ENCODE results near the gene INPP4A.

The INPP4A gene

DNA sequence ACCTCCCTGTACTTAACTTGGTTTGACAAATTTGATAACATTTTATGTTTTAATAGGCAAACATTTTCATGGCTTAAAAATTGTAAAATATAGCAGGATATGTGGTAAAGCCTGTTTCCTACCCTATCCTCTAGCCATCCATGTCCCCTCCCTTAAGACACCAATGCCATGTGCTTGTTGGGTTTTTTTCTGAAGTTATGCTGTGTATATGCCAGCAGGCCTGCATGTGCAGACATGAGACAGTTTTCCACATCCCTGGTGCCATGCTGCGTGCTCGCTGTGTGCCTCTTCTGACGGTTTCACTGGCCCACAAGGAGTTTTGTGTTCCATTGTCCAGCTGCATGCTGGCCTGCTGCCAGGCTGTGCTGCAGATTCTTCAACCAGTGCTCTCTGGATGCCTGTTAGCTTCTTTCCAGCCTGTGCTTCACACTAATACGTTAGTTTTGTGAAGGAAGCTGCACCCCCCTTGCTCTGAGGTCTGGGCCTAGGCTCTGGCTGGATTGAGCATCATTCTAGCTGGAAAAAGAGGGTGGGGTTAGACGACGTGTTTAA is 16.9 kb downstream of the INPP4A start:
- DNase-seq = no peak

- DNase-seq = no peak
These were observed 18.4 kb downstream of the INPP4A start for GRCh38 chr2:98463081-98463481.

DNA sequence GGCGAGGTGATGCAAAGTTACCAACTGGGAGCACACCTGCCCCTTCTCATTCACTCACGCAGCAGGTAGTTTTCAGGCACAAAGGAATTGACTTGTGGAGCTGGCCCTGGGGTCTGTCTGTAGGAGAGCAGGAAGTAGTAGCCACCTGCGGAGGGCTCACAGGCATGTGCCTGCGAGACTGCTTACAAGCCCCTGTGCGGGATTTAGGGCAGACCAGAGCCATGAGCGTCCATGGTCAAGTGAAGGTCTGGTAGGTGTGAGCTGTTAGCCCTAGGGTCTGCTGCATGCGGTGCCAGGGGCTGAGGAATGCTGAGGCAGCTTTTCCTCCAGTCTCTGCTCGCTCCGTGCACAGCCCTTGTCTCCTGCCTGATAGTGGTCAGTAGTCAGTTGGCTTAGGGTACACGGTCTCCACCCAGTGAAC is 18.9 kb downstream of the INPP4A start:
- DNase-seq = no peak

- no peak for DNase-seq
These were observed 19.5 kb downstream of the INPP4A start for GRCh38 chr2:98463988-98464771.

- DNase-seq = no peak
These were observed 20.2 kb downstream of the INPP4A start for GRCh38 chr2:98464772-98465310.

GRCh38 chr2:98465456-98466226 is 21.0 kb downstream of the INPP4A start:
- DNase-seq = peak; percentile 74

DNA sequence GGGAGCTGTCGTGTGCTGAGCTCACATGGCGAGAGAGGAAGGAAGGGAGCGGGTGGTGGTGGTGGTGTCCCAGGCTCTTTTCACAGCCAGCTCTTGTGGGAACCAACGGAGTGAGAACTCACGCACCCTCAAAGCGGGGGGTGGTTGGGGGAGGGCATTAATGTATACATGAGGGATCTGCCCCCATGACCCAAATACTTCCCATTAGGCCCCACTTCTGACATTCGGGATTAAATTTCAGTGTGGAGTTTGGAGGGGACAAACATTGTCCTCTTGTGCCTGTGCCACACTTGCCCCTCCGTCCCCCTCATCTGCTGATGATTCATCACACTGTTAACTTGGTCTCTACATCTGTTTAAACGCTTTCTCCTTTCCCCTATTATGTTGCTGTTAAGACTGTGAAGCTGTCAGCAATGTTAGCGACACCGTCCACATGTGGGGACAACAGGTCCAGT is 22.5 kb downstream of the INPP4A start:
- DNase-seq = no peak

- no peak for DNase-seq
These were observed 23.0 kb downstream of the INPP4A start for GRCh38 chr2:98467652-98468051.

DNA sequence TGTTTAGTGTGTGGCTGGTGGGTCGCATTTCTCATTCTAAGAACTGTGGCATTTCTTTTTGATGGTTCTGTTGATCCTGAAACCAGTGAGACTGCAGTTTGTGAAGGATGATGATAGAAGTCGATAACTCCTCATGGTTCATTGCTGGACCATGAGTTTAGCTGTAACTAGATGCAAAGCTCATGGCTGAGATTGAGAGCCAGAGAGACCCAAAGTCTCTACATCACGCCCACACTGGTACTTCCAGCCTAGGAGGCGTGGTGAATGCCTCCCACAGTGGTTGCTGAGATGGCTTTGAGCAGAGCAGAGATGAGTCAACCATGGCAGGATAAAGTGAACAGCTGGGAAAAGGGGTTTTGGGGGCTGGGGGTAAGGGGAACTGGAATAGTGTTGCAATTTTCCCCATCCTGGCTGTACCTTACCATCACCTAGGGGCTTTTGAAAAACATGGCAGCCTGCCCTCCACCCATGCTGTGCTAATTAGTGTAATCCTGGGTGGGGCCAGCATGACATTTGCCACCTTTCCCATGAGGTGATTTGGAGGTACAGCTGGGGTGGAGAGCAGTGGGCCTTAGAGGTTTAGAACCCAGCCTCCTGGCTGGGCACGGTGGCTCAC is 24.1 kb downstream of the INPP4A start:
- no peak for DNase-seq

GRCh38 chr2:98469862-98470544 is 25.3 kb downstream of the INPP4A start:
- DNase-seq = no peak

- DNase-seq = no peak
These were observed 26.2 kb downstream of the INPP4A start for GRCh38 chr2:98470851-98471255.

DNA sequence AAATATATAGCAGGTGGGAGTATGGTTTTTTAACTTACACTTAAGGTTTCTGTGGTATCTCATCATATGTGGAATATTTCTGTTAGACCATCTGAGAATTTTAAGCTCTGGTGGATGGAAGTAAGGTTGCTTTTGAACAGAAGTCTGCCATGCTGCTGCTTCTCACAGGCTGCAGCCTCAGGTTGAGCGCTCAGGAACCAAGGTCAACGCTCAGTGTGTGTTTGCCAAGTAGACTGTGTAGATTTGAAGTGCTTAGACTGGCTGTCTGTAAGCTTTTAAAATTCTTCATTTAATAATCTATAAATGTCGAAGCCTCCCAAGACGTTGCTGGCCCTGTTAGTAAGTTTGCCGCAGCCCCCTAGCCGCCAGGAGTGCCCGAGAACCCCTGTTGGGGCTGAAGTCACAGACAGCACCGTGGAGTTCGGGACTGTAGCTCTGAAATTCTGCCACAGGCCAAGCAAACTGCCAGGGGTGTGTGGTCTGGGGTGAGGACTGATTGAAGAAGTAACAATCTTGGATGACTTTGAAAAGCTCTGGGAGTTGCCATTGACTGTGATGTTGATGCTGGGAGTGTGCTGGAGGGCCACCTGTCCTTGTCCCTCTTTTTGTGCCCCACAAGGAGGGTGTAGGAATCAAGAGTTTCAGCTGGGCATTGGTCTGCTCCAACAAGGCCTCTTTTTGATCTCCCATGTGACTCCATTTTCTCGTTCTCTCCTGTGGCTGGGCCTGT is 26.9 kb downstream of the INPP4A start:
- DNase-seq = no peak

DNA sequence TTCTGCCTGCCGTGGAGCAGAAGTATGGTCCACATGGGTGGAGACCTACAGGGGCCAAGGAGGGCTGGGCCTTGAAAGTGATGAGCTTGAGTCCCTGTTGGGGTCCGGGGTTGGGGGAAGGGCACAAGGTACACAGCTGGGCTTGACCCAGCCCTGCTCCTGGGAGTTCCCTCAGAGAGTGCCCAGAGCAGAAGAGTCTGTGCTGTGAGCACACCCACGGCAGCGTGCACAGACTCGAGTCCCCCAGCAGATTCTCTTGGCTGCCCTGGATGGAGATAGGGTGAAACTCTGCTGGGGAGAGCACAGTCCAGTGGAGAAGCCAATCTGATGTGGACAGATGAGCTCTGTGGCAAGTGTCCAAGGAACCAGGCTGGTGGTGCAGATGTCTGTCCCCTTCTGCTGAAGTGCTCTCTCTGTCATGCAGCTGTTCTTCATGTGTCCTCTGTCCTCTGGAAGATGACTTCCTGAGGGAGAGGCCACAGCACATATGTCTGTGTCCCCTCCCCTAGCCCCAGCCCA is 27.5 kb downstream of the INPP4A start:
- no peak for DNase-seq

DNA sequence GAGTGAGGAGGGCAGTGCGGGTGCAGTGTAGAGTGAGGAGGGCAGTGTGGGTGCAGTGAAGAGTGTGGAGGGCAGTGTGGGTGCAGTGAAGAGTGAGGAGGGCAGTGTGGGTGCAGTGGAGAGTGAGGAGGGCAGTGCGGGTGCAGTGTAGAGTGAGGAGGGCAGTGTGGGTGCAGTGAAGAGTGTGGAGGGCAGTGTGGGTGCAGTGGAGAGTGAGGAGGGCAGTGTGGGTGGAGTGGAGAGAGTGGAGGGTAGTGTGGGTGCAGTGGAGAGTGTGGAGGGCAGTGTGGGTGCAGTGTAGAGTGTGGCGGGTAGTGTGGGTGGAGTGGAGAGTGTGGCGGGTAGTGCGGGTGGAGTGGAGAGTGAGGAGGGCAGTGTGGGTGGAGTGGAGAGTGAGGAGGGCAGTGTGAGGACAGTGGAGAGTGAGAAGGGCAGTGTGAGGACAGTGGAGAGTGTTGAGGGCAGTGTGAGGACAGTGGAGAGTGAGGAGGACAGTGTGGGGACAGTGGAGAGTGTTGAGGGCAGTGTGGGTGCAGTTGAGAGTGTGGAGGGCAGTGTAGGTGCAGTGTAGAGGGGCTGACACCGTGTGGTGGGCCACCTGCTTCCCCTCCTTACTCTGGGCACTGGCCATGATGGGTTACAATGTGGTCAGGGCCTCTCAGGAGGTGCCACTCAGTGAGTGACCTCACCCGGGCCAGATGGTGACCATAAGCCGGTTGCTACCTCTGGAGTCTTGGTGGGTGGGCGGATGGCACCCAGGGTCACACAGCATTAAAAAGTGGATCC is 28.5 kb downstream of the INPP4A start:
- DNase-seq = no peak

- no peak for DNase-seq
These were observed 29.5 kb downstream of the INPP4A start for GRCh38 chr2:98473995-98474780.

- DNase-seq = peak; percentile 58
These were observed 30.4 kb downstream of the INPP4A start for GRCh38 chr2:98474979-98475632.

GRCh38 chr2:98476192-98476868 is 31.7 kb downstream of the INPP4A start:
- peak; percentile 32 for DNase-seq

GRCh38 chr2:98477036-98477435 is 32.4 kb downstream of the INPP4A start:
- DNase-seq = no peak

DNA sequence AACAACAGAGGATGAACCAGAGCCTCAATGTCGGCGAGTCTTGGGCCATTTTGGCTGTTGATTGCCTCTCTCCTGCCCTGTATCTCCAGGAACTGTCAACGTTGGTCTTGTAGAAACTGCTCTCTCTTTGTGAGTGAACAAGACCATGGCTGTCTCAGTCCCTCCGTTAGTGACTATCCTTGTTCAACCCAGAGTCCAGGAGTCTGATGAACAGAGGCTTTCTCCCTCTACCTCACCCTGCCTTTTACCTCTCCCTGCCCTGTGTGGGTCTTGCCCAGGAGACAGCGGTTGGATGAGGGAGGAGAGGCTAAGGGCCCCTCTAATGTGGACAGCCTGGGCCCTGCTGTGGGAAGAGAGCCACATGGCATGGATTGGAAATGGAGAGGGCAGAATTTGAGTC is 32.8 kb downstream of the INPP4A start:
- DNase-seq = no peak
